RPMI7951 (cell line): ENCODE results near the gene VSNL1. TPM values are rescaled to one million over a fixed set of nuclear protein-coding genes. Genes with fewer than 3 reads are reported as not detected.

Experiments
- DNase-seq: peaks from one replicate; pipeline ENCODE4 v3.0.0-alpha.2; 2012; ENCODE audit warnings: low read depth
- total RNA-seq: library from RNA; depleted of rRNA; stranded (reverse); fragments of >200 nt; shearing (Covaris generic); gene quantifications from 2 replicates; pipeline ENCODE4 v1.2.3, GENCODE V29; 2014; rRNA removed

VSNL1 gene
- total RNA-seq = not detected in 2 replicates

DNA sequence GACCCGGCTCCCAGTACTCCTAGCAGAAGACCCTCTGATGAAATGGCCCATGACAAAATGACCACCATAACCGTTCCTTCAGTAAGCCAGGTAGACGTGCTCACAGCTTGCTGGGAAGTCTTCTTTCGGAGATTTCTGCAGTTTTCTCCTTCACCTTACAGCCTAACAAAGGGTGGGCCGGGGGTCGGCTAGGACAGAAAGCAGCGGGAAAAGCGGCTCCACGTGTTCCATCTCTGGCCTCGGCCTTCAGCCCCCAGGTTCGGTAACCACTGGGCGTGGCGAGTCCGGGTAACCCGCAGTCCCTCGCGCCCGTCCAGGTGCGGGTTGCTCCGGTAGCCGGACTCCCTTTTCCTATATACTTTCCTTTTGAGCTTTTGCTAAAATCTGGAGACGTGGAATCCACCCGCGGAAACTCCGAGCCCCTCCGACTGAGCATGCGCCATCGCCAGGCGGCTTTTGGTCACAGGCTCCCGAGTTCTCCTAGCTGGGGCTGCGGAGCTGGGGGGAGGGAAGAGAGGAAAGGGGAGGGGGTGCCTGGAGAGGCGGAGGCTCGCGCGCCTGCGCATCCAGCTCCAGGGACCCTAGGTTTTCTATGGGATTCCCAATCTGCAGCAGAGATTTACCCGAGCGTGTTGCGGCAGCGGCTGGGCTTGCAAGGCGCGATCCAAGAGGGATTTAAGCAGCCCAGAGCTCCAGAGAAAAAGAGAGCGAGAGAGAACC is at the start of gene VSNL1:
TSS of gene VSNL1 (plus strand) at position 604 of the 720 bp plus-strand sequence. CDS start 51,379 bp downstream, outside the sequence.
- DNase-seq = peak; percentile 26

DNA sequence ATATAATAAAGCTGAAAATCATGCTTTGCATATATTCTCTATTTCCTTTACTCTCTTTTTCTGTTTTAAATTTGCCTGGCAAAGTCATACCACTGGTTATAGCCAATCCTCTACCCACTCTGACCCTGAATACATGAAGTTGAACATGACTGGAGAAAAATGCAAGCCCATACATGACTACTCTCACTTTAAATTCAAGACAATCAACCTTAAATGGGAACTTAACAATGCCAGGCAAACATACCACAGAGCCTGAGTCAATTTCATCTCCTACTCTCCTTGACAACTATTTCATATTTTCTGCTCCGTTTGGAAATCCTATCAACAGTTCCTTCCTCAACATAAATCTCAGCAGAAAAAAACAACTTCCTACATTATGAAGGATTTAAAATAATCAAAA is 44.9 kb upstream of the VSNL1 start:
- DNase-seq = no peak

DNA sequence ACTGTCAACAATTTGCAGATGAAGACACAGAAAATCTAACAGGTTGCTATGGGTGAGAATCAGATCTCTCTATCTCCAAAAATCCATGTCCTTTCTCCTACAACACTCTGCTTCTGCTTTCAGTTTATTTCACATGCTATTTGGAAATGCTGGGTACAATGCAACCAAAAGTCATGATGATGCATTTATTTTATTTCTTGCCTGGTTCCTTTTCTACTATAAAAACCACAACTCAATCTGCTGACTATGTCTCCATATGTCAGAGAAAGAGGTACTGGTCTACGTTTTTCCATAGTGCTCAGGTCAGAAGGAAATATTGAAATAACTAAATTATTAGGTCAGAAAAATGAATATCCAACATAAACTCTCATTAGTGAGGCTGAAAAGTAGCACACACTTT is 42.8 kb upstream of the VSNL1 start:
- DNase-seq = no peak

DNA sequence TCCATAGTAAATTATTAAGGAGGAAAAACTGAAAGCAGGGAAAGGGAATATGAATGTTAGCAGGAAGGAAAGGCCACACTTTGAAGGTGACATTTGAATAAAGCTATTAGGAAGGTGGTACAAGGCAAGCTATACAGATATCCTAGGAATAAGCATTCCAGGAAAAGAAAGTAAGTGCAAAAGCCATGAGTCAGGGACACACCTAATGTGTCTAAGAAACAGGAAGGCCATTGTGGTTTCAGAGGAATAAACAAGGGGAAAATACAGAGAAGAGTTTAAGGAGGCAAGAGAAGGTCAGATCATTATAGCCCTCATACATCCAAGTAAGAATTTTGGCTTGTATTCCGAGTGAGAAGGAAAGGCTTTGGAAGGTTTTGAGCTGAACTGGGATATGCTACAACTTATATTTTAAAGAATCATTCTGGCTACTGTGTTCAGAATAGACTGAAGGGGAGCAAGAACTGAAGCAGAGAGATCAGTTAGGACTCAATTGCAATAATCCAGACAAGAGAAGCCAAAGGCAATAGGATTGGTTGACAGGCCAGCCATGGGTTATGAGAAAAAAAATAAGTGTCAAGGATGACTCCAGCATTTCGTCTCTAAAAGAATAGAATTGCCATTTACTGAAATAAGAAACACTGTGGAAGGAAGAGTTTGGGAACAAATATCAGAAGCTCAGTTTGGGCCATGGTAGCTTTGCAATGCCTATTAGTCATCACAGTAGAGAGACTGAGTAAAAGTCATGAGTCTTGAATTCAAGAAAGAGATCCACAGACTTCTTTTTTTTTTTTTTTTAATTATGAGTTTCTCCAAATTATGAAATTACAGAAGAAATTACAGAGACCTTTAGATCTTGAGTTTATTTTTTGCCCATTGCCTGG is 33.5 kb upstream of the VSNL1 start:
- DNase-seq = peak; percentile 1

DNA sequence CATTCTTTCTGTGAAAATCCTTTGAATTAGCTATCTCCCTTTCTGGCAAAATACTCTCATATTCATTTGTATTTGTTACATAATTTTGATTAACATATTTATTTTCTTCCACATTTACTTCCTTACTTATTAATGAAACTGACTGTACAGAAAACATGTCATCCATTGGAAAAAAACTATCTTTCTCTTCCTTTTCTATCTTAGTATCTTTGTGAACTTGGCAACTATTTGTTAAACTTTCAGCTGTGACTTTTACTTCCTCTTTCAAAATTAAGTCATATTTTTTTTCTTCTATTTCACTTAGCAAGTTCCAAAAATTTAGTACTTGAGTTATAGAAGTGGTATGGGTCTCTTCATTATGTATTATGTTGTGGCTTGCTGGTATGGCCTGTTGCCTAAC is 24.8 kb upstream of the VSNL1 start:
- DNase-seq = no peak

DNA sequence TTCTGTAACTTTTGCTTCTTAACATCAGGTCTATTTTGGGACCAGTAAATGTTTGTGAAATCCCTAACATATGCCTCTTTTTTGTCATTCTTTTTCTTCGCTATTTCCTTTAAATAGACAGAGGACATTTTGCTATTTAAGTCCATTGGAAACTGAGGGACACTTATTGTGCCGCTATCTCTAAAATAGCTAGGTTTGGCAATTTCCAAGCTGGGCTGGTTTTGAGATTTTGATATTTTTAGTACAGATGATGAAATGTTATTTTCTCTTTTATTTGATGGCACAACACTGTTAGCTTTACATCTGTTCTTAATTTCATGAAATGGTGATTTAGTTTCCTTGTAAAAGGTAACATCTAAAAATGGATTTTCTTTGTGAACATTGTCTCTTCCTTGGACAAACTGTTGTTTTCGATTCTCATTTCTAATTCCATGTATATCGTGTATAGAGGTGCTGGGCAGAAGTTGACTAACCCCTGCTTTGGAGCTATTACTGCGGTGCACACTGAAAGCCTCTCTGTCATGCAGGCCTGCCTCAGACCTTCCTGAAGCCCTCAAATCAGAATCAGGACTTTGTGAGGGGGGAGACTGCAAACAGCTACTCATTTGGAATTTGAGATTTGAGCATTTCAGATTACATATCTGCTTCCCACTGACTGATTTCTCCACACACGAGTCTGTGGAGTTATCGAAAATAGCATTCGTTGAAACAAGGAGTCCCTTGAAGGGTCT is 22.9 kb upstream of the VSNL1 start:
- DNase-seq = no peak

DNA sequence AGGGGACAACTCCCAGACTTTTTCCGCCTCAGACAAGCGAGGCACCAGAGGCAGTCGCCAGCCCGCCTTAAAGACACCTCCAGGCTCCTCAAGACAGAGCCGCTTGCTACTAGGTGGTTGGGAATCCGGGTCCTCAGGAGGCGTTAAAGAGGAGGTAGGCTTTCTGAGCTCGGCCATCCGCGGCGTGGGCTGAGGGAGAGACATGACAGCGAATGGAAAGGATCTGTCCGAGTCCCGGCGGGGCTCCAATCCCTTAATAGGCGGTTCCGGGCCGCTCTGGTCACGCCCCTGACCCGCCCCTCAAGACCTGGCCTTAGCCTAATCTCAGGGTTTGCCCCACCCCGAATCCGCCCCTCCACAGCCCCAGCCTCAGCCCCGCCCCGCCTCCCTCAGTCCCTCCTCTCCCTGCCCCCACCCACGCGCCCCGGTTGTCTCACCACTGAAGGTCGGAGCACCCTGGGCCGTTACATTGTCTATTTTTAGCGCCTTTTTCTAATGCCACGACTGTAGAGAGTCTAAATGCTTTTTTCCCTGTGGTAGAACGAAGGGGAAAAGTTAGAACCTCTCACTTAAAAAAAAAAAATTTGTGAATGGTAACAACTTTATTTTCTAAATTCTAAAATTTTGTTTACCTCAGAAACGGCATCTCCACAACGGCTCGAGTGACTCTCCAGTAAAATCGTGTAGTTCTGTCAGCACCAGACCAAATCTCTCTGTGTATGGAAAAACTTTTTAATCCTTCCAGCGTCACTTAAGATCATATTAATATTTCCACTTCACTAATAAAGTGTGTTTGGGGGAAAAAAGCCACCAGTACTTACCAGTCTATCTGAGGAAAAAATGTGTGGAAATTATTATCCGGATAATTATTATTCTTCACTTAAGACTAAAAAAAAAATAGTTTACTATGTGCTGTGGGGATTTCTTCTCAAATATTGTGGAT is 22.0 kb upstream of the VSNL1 start, which contains the start of gene RAD51AP2:
TSS of gene RAD51AP2 (minus strand) at position 229 of the 943 bp plus-strand sequence. CDS start at position 204, 25 bp downstream.
- DNase-seq = peak; percentile 80

DNA sequence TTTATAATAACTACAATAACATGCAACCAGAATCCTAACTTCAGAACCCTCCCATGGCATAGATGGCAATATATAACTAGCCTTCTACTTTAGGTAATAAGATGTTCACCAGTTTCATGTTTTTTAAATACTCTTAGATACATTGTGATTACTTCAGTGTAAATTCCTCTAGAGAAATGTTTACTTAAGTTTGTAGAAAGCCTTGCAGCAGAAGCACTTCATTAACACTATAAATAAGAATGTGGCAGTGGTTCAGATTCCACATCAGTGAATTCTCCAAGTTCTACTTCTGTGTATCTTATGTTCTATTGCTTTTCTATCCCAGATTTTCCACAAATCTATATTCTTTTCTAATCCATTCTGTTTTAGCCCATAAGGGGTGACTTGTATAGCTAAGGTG is 21.0 kb upstream of the VSNL1 start:
- no peak for DNase-seq

DNA sequence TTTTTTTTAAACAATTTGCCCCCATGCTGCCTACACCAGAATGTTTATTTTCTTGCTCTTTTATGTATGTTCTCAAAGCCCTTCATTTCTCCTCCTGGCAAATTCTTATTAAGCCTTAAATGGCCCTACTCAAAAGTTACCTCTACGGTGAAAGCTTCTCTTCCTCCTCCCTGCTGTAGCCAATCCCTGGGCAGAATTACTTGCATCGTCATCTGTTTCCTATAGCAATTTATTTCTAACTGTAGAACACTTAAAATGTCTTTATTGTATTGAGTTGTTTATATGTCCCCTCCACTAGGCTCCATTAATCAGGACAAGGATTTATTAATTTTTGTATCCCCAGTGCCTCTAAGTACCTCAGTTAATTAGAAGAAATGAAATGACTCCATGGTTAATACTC is 19.7 kb upstream of the VSNL1 start:
- DNase-seq = peak; percentile 11

DNA sequence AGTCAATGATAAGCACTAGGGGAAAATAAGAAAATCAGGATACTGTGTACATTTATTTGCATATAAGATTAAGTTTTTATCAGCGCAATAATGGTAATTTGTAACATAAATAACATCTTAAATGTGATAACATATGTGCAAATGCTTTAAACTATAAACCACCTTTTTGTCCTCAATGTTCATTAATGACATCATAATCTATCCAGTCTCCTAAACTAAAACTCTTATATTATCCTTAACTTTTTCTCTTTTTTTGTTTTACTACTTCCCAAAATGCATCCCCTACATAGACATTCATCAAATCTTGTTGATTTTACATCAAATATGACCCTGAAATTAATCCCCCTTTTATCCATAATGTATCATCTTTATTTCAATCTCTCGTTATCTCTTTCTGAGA is 18.9 kb upstream of the VSNL1 start:
- DNase-seq = no peak

DNA sequence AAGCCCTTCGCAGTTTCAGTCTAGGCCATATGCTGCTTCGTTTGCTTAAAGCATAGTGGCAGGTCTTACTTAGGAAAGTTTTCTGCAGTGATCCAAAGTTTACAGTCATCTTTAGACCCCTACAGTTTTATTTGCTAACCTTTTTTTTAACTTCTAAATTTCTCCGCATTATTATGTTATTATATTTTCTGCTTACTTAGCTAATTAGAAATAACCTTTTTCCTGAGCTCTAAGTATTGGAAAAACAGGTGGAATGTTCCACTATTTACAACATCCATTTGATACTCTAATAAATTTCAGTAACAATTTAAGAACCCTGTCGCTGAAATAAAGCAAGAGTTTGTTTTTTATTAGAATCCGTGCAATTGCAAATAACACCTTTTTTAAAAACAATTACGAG is 18.2 kb upstream of the VSNL1 start:
- DNase-seq = no peak

DNA sequence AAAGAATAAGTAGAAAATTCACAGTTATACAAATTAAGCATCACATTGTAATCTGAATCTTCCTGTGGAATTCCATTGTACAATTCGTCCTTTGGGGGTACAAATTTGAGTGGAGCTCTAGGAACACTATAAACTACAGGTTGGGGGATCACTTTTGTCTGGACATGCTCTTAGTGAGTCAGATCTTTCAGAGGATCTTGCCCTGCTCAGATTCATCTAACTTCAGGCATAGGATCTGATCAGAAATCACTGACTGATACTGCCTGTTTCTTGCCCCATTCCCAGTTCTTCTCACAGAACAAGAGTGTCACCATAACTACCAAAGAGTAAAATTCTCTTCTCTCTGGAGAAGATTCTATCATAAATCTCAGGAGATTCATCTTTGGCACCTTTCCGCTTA is 10.7 kb upstream of the VSNL1 start:
- no peak for DNase-seq

DNA sequence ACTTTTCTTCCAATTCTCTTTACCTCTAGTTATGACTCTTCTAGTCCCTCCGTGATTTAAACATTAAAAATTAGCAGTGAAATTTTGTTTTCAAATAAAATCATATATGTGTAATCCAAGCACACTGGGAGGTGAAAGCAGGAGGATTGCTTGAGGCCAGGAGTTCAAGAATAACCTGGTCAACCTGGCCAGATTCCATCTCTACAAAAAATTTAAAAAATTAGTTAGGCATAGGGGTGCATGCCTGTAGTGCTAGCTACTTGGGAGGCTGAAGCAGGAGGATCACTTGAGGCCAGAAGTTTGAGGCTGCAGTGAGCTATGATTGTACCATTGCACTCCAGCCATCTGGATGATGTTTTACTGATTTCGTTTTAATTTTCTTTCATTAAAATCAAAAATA is 7.0 kb upstream of the VSNL1 start:
- no peak for DNase-seq

DNA sequence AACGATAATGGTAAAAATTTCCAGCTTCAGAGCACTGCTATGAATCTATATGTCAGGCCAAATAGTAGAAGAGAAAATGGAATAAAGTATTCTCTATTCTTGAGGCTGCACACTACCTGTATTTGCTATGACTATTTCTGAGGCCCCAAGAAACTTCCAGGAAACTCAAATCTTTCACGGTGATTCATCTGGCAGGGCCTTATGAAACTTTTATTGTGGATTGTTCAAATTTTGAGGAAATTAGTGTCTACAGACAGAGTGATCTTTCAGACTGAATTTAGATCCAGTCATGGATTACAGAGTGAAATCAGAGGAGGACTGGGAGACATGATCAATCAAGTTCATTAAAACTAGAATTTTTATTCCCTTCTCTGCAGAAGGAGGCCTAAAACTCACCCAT is 4.1 kb upstream of the VSNL1 start:
- DNase-seq = no peak

DNA sequence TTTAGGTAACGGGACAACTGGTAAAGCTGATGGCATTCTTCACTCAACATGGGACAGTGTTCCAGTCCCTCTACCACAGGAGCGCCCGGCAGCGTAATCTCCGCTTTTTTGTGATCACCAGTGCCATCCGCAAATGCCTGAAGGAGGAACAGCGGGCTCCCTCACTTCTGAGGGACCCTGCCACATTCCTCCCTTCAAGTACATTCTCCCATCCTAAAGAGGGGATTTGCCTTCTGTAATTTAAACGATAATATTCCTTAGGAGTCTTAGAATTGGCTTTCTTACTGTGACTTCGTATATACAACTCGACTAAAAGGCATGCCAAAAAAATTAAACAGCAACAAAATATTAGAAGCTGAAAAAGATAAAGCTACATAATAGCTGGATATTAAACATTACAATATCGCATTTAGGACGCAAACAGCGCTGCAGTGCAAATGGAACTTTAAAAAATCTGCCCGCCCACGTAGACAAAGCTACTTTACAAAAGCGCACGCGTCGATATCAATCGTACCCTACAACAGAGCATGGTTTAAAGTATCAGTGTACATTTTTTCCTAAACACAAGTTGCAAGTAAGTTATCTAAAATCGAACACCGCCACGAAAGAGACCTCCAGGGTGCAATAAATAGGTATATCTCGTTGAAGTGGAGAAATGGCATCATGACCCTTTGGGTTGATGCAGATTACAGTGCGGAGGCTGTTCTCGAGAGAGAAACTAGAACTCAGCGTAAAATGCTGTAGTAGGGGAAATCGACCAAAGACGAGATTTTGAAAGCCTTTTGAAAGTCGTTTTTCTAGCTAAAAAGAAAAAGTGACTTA is 2.3 kb upstream of the VSNL1 start:
- DNase-seq = no peak

DNA sequence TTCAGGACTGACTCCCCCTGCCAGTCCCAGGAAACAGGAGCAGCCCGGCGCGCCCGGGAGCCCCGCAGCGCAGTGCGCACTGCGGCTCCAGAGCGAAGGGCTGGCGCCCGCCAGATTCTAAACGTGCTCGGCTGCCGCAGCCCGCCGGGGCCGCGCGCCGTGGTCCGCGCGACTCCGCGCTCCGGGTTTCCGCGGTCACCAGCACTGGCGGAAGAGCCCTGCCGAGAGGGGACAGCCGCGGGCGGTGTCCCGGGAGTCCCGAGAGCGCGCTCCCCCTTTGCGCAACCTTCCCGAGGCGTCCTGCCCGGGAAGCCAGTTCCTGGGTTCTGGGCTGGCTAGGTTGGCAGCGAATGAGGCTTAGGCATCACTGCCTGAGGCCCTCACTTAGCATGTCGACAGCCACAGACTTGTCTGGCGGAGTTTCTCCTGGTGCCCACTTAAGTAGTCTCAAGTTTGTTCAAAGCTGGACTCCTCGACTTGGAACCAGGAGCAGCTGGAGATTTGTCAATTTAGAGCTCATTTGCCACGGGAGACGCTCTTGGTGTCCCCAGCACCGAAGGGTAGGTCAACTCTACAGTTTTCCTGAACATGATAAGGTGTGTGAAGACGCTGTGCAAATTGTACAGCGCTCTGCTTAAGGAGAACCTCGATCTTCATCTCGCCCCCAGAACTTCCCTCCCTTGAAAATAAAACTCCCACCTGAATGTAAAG is 1.5 kb upstream of the VSNL1 start:
- peak; percentile 38 for DNase-seq

DNA sequence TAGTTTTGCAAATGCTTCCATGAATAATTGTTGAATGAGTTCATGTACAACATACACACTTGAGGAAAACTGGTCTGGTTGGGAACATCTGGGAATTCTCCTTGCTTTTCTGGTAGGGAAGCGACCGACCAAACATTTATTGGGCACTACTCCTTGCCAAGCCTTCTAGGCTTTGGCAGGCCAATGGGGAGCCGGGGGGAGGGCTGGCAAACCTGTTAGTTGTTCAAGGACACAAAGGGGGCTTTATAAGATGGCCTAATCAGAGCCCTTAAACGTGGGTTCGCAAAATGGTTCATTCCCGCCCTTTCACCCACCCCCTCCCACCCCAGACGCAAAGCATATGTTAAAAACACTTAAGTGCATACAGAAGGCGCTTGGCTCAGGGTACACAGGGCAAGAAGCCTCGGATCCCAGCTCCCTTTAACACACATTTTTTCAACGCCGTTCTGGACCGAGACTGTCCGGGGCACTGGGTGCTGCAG is 844 bp upstream of the VSNL1 start:
- DNase-seq = no peak

DNA sequence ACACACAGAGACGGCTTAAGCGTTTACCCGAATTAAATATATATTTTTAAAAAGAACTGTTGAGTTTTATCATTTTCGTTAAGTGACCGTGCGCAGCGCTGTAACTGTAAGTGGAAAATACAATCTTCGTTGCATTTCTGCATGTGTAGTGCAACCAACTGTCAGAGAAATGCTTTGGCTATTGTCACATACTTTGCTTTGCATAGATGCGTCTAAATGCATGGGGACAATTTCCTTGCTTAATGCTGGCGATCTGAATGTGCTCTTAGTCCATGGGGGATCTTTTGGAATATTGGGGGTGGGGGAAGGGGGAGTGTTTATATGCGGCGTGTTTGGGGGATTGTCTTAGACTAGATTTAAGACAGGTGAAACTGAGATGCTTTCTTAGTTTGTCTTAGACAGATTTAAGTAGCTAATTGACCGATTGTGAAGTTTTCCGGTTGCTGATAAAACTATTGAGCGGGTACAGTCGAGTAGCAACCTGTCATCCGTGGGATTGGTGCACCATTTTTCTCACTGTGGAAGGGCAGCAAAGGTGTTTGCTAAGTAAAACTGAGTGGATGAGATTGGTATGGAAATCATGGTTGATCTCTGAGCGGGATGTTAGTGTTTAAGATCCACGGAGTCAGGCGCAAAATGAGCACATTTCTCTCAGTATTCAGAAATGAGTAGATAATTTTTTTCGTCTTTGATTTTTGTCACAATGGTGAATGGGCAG is 476 bp downstream of the VSNL1 start:
- no peak for DNase-seq

DNA sequence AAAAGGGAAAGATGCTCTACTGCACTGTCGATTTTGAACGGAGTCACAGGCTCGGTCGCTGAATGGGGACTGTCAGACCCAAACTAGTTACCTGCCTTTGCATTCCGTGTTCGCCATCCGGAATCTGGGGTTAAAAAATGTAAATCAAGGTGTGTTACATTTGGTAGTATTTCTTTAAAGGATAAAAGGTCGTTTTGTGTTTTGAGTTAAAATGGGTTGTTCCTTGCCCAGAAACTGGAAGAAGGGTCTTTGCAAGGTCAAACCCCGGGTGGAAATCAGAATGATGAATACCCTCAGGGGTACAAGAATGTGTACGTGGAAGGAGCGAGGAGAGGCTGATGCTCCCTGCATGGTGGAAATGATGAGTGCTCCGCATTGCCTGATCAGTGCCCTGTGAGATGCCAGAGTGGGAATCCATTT is 1.0 kb downstream of the VSNL1 start:
- no peak for DNase-seq
